NAMALWA (cell line): Measurements from ENCODE around the gene RPRD1A.
"Not testable (repeated sequence)": the region's sequence is repeated elsewhere in the genome, so short reads cannot be mapped to it uniquely, and the experiment has no call there.

Experiments
- DNase-seq: peaks from one replicate; pipeline ENCODE4 v3.0.0-alpha.2; 2015; ENCODE audit warnings: low spot score

RPRD1A gene

GRCh38 chr18:36067055-36067957, at the start of gene RPRD1A:
Gene RPRD1A (minus strand): TSS chr18:36067559. CDS start chr18:36067404, 155 bp downstream.
- peak; percentile 96 for DNase-seq

GRCh38 chr18:36116771-36117170, 49.4 kb upstream of the RPRD1A start:
- not testable (repeated sequence) for DNase-seq

- DNase-seq: no peak
Measured at GRCh38 chr18:36114738-36115137, 47.4 kb upstream of the RPRD1A start.

GRCh38 chr18:36114251-36114650, 46.9 kb upstream of the RPRD1A start:
- no peak for DNase-seq

- no peak for DNase-seq
Measured at GRCh38 chr18:36112302-36112701, 44.9 kb upstream of the RPRD1A start.

GRCh38 chr18:36109737-36110136, 42.4 kb upstream of the RPRD1A start:
- DNase-seq: no peak

- no peak for DNase-seq
Measured at GRCh38 chr18:36108601-36109000, 41.2 kb upstream of the RPRD1A start.

- no peak for DNase-seq
Measured at GRCh38 chr18:36108196-36108595, 40.8 kb upstream of the RPRD1A start.

- no peak for DNase-seq
Measured at GRCh38 chr18:36107477-36107876, 40.1 kb upstream of the RPRD1A start.

GRCh38 chr18:36104749-36105148, 37.4 kb upstream of the RPRD1A start:
- DNase-seq: no peak

- DNase-seq: no peak
Measured at GRCh38 chr18:36101943-36102342, 34.6 kb upstream of the RPRD1A start.

GRCh38 chr18:36099311-36099710, 32.0 kb upstream of the RPRD1A start:
- DNase-seq: no peak

- DNase-seq: no peak
Measured at GRCh38 chr18:36096955-36097354, 29.6 kb upstream of the RPRD1A start.

- DNase-seq: peak; percentile 75
Measured at GRCh38 chr18:36095936-36096519, 28.7 kb upstream of the RPRD1A start.

GRCh38 chr18:36094431-36094830, 27.1 kb upstream of the RPRD1A start:
- no peak for DNase-seq

GRCh38 chr18:36092116-36092515, 24.8 kb upstream of the RPRD1A start:
- not testable (repeated sequence) for DNase-seq

- DNase-seq: no peak
Measured at GRCh38 chr18:36089001-36089400, 21.6 kb upstream of the RPRD1A start.

- no peak for DNase-seq
Measured at GRCh38 chr18:36088256-36088655, 20.9 kb upstream of the RPRD1A start.

- no peak for DNase-seq
Measured at GRCh38 chr18:36086186-36086585, 18.8 kb upstream of the RPRD1A start.

- DNase-seq: no peak
Measured at GRCh38 chr18:36085195-36085594, 17.8 kb upstream of the RPRD1A start.

- DNase-seq: peak; percentile 37
Measured at GRCh38 chr18:36083729-36084128, 16.4 kb upstream of the RPRD1A start.

GRCh38 chr18:36081118-36081517, 13.8 kb upstream of the RPRD1A start:
- DNase-seq: not testable (repeated sequence)

GRCh38 chr18:36078751-36079529, 11.6 kb upstream of the RPRD1A start:
- no peak for DNase-seq
